Keratinocyte (primary cell): ENCODE results near the gene E2F8. TPM values are rescaled to one million over a fixed set of nuclear protein-coding genes. Genes with fewer than 3 reads are reported as not detected.

ENCODE experiments used
- DNase-seq: peaks from one replicate; pipeline ENCODE4 v3.0.0-alpha.2; 2011; ENCODE audit warnings: low read depth, missing footprints, low spot score
- FAIRE-seq: peaks from 2 replicates; lab custom pipeline; 2011; peaks lifted over from hg19 to GRCh38; lab: Jason Lieb, UNC
- H2AFZ ChIP-seq: 2 replicates; pipeline ENCODE4 v1.6.0; 2012; ENCODE audit warnings: low read length, control low read depth, inconsistent platforms; ENCODE audit not compliant: control insufficient read depth
- H3K27ac ChIP-seq: 2 replicates; pipeline ENCODE4 v1.5.1; 2011; ENCODE audit warnings: low read length; ENCODE audit not compliant: control insufficient read depth, insufficient read depth
- H3K27me3 ChIP-seq: 3 replicates; pipeline ENCODE4 v1.6.0; 2011; ENCODE audit warnings: low read length; ENCODE audit not compliant: control insufficient read depth, insufficient read depth; ENCODE audit errors: extremely low read depth
- H3K36me3 ChIP-seq, 2 experiments: 2 replicates in 1 of 2; 3 replicates in 1 of 2; pipeline ENCODE4 v1.5.1; 2011; ENCODE audit warnings: low read length in 2 of 2, mild to moderate bottlenecking in 1 of 2; ENCODE audit not compliant: control insufficient read depth in 2 of 2, insufficient read depth in 2 of 2; ENCODE audit errors: extremely low read depth in 1 of 2
- H3K4me1 ChIP-seq: 3 replicates; pipeline ENCODE4 v1.5.1; 2011; ENCODE audit warnings: low read length; ENCODE audit not compliant: control insufficient read depth, insufficient read depth; ENCODE audit errors: extremely low read depth
- H3K4me2 ChIP-seq: 3 replicates; pipeline ENCODE4 v1.6.0; 2011; ENCODE audit warnings: low read depth, low read length; ENCODE audit not compliant: control insufficient read depth, insufficient read depth; ENCODE audit errors: extremely low read depth
- H3K4me3 ChIP-seq, 3 experiments: fragments of 200-600 bp in 1 of 3; sonication (generic) in 1 of 3; 2 replicates in 2 of 3; 3 replicates in 1 of 3; pipeline ENCODE4 v1.5.1; 2011 to 2016; ENCODE audit warnings: low read length in 3 of 3, mild to moderate bottlenecking in 3 of 3, control low read depth in 2 of 3, inconsistent platforms in 1 of 3, low read depth in 1 of 3, mixed read lengths in 1 of 3, mixed run types in 1 of 3, moderate library complexity in 1 of 3; ENCODE audit not compliant: control insufficient read depth in 2 of 3, insufficient read depth in 2 of 3; ENCODE audit errors: extremely low read depth in 1 of 3
- H3K79me2 ChIP-seq: 2 replicates; pipeline ENCODE4 v1.6.0; 2012; ENCODE audit warnings: low read length; ENCODE audit not compliant: control insufficient read depth, insufficient read depth
- H3K9ac ChIP-seq: 3 replicates; pipeline ENCODE4 v1.6.0; 2011; ENCODE audit warnings: low read length; ENCODE audit not compliant: control insufficient read depth, insufficient read depth; ENCODE audit errors: extremely low read depth
- H3K9me1 ChIP-seq: 3 replicates; pipeline ENCODE4 v1.6.0; 2011; ENCODE audit warnings: low read length; ENCODE audit not compliant: control insufficient read depth, insufficient read depth; ENCODE audit errors: extremely low read depth
- H3K9me3 ChIP-seq: 2 replicates; pipeline ENCODE4 v1.5.1; 2012; ENCODE audit warnings: low read depth, low read length; ENCODE audit not compliant: control insufficient read depth
- H4K20me1 ChIP-seq: 3 replicates; pipeline ENCODE4 v1.6.0; 2011; ENCODE audit warnings: low read length; ENCODE audit not compliant: control insufficient read depth, insufficient read depth; ENCODE audit errors: extremely low read depth
- CTCF ChIP-seq, 3 experiments: IDR thresholded peaks in 1 of 3; conservative IDR thresholded peaks in 1 of 3; optimal IDR thresholded peaks in 1 of 3; 2 replicates in 2 of 3; 3 replicates in 1 of 3; pipeline versions ENCODE3 to v1.5.1; 2011; ENCODE audit warnings: low read length in 3 of 3, mild to moderate bottlenecking in 3 of 3, moderate library complexity in 2 of 3, control low read depth in 1 of 3, inconsistent platforms in 1 of 3; ENCODE audit not compliant: insufficient read depth in 2 of 3; ENCODE audit errors: extremely low read depth in 1 of 3
- EZH2 ChIP-seq: IDR thresholded peaks from one replicate; pipeline ENCODE4 v1.6.1; 2012; ENCODE audit warnings: inconsistent platforms, mild to moderate bottlenecking, low read length, moderate library complexity
- dilution Hi-C: fragments of 300-500 bp; cut with MboI; formaldehyde crosslinking; loops from one replicate; pipeline ENCODE4 v1.7.0; 2020; ENCODE audit warnings: low sequenced_read_pairs; ENCODE audit not compliant: extremely low pct_ligation_motif_present
- polyA plus RNA-seq, 5 experiments: library from polyadenylated mRNA; depleted of rRNA in 3 of 5; stranded (reverse) in 3 of 5; stranded (forward) in 1 of 5; unstranded in 1 of 5; fragments of >200 nt; gene quantifications; 1 replicate in 1 of 5; 2 replicates in 3 of 5; 3 replicates in 1 of 5; pipeline versions ENCODE4 v1.2.1 to v1.2.3, GENCODE V29; 2011 to 2012; ENCODE audit warnings: missing spikeins in 2 of 5, low read depth in 1 of 5, low replicate concordance in 1 of 5

The E2F8 gene
- polyA plus RNA-seq, 1 donor (not counting 4 experiments of a cell fraction or from before 2014, with no cell fraction given) = 2.0 TPM

GRCh38 chr11:19208959-19209546 lies 31.7 kb downstream of the E2F8 start:
- peaks cover 2% of the 10 kb centered on the region for H3K4me1 ChIP-seq
- H2AFZ ChIP-seq = no peak overlapping the region
- dilution Hi-C loops = no loop called here
- no peak overlapping the region for H3K9ac ChIP-seq
- no peaks in the 10 kb centered on the region for H3K9me3 ChIP-seq
- FAIRE-seq (no peak), DNase-seq (no peak)
- no peaks in the 10 kb centered on the region for H3K9me1 ChIP-seq
- no peaks in the 10 kb centered on the region for H3K36me3 ChIP-seq
- TF ChIP-seq EZH2 (no peak), CTCF (optimal IDR thresholded peaks at IDR 0.05 in 1 of 3, IDR thresholded peaks at IDR 0.05 in 1 of 3, conservative IDR thresholded peaks at IDR 0.05 in 1 of 3; ENCODE audit: extremely low read depth in 1 of 3, insufficient read depth in 2 of 3, low read length in 3 of 3) (no peak)
- no peak overlapping the region for H3K4me2 ChIP-seq
- H3K27ac ChIP-seq = no peak overlapping the region
- H3K79me2 ChIP-seq = no peaks in the 10 kb centered on the region
- H3K4me3 ChIP-seq = no peak overlapping the region
- peaks cover 5% of the 10 kb centered on the region for H3K27me3 ChIP-seq
- no peaks in the 10 kb centered on the region for H4K20me1 ChIP-seq

- Histone ChIP-seq H4K20me1 (no peaks in the 10 kb centered on the region), H3K36me3 (no peaks in the 10 kb centered on the region), H3K9me3 (no peaks in the 10 kb centered on the region), H3K9me1 (no peaks in the 10 kb centered on the region), H3K4me3 (no peak overlapping the region), H3K4me2 (no peak overlapping the region), H3K9ac (no peak overlapping the region), H3K79me2 (no peaks in the 10 kb centered on the region), H3K27me3 (peaks cover 6% of the 10 kb centered on the region), H3K27ac (no peak overlapping the region), H3K4me1 (peaks cover 2% of the 10 kb centered on the region), H2AFZ (no peak overlapping the region)
- TF ChIP-seq CTCF (optimal IDR thresholded peaks at IDR 0.05 in 1 of 3, IDR thresholded peaks at IDR 0.05 in 1 of 3, conservative IDR thresholded peaks at IDR 0.05 in 1 of 3; ENCODE audit: extremely low read depth in 1 of 3, insufficient read depth in 2 of 3, low read length in 3 of 3) = no peak
- TF ChIP-seq EZH2 = no peak
- DNase-seq (no peak), FAIRE-seq (no peak)
- dilution Hi-C loops = no loop called here
Measured at GRCh38 chr11:19208181-19208580, 32.6 kb downstream of the E2F8 start.
